B cell (primary cell): ENCODE results near the gene DNM1. TPM values are rescaled to one million over a fixed set of nuclear protein-coding genes. Genes with fewer than 3 reads are reported as not detected.
A peak's percentile ranks its signal among the peaks of the same experiment; 100 is the strongest.

Experiments used
- ATAC-seq: fragments of 200-7000 bp; cut with Tn5 transposase; one replicate; pipeline ENCODE4 v1.10.0; 2021; ENCODE audit warnings: low read depth, mild to moderate bottlenecking, moderate number of reproducible peaks, moderate library complexity
- CTCF ChIA-PET: fragments of 350-600 bp; sonication (Branson Sonifier 250); formaldehyde crosslinking; loops from one replicate; lab custom pipeline; 2021; ENCODE audit warnings: antibody characterized with exemption, inconsistent platforms; lab: Charles Lee
- POLR2A ChIA-PET: fragments of 350-600 bp; sonication (Branson Sonifier 250); formaldehyde crosslinking; loops from one replicate; lab custom pipeline; 2021; ENCODE audit warnings: antibody characterized with exemption; lab: Charles Lee
- DNase-seq: peaks from one replicate; pipeline ENCODE4 v3.0.0; 2013
- H2AFZ ChIP-seq: 2 replicates; pipeline ENCODE4 v1.6.1; 2012; ENCODE audit warnings: mild to moderate bottlenecking, low read depth, low read length; ENCODE audit not compliant: insufficient read depth, poor library complexity, severe bottlenecking
- H3K27ac ChIP-seq, 2 donors: 1 replicate in 1 of 2; 2 replicates in 1 of 2; pipeline ENCODE4 v1.5.1; 2012 to 2013; ENCODE audit warnings: low read length in 2 of 2, mild to moderate bottlenecking in 2 of 2, moderate library complexity in 1 of 2
- H3K27me3 ChIP-seq, 4 experiments: fragments of 200-600 bp in 1 of 4; sonication (generic) in 1 of 4; replicated peaks in 1 of 4; 1 replicate in 2 of 4; 2 replicates in 2 of 4; pipeline versions ENCODE4 v1.6.1 to v1.7.0; 2013 to 2016; ENCODE audit warnings: low read length in 3 of 4, mild to moderate bottlenecking in 2 of 4, mixed read lengths in 1 of 4, moderate library complexity in 1 of 4; ENCODE audit not compliant: insufficient read depth in 4 of 4, control insufficient read depth in 3 of 4; ENCODE audit errors: control extremely low read depth in 1 of 4
- H3K36me3 ChIP-seq, 2 experiments: replicated peaks in 1 of 2; 1 replicate in 1 of 2; 2 replicates in 1 of 2; pipeline versions ENCODE4 v1.6.1 to v1.7.1; 2013; ENCODE audit warnings: low read length in 1 of 2; ENCODE audit not compliant: insufficient read depth in 2 of 2, control insufficient read depth in 1 of 2; ENCODE audit errors: control extremely low read depth in 1 of 2, extremely low read depth in 1 of 2
- H3K4me1 ChIP-seq, 2 donors: fragments of 200-600 bp in 1 of 2; sonication (generic) in 1 of 2; 1 replicate in 1 of 2; 2 replicates in 1 of 2; pipeline versions ENCODE4 v1.5.1 to v1.6.1; 2013 to 2017; ENCODE audit warnings: low read length in 2 of 2; ENCODE audit not compliant: control insufficient read depth in 2 of 2, insufficient read depth in 2 of 2
- H3K4me2 ChIP-seq: replicated peaks from 2 replicates; pipeline ENCODE3; 2012; ENCODE audit warnings: mild to moderate bottlenecking, low read depth, low read length; ENCODE audit not compliant: poor library complexity, severe bottlenecking
- H3K4me3 ChIP-seq, 5 experiments: fragments of 200-600 bp in 1 of 5; sonication (generic) in 1 of 5; 1 replicate in 3 of 5; 2 replicates in 2 of 5; pipeline versions ENCODE4 v1.5.1 to v1.7.0; 2011 to 2016; ENCODE audit warnings: low read length in 4 of 5, mild to moderate bottlenecking in 4 of 5, low read depth in 2 of 5, control low read depth in 1 of 5, moderate library complexity in 1 of 5; ENCODE audit not compliant: insufficient read depth in 1 of 5; ENCODE audit errors: control extremely low read depth in 1 of 5, extremely low read depth in 1 of 5
- H3K79me2 ChIP-seq: fragments of 200-600 bp; sonication (generic); one replicate; pipeline ENCODE4 v1.6.0; 2016; ENCODE audit warnings: low read length; ENCODE audit not compliant: control insufficient read depth, insufficient read depth
- H3K9ac ChIP-seq: fragments of 200-600 bp; sonication (generic); 2 replicates; pipeline ENCODE4 v1.6.1; 2017; ENCODE audit warnings: mild to moderate bottlenecking, low read length, moderate library complexity
- H3K9me3 ChIP-seq, 3 donors: one replicate each; pipeline versions ENCODE4 v1.6.1 to v1.7.1; 2013; ENCODE audit warnings: low read length in 2 of 3; ENCODE audit not compliant: control insufficient read depth in 2 of 3, insufficient read depth in 1 of 3; ENCODE audit errors: control extremely low read depth in 1 of 3
- H4K20me1 ChIP-seq: 2 replicates; pipeline ENCODE4 v1.6.0; 2012; ENCODE audit warnings: mild to moderate bottlenecking, low read length; ENCODE audit not compliant: insufficient read depth, control insufficient read depth, poor library complexity, severe bottlenecking
- H3K27ac Mint-ChIP-seq: one replicate; pipeline ENCODE4 v1.8.0; 2021; ENCODE audit warnings: mixed read lengths
- H3K27me3 Mint-ChIP-seq: one replicate; pipeline ENCODE4 v1.8.0; 2021; ENCODE audit warnings: mixed read lengths
- H3K4me1 Mint-ChIP-seq: one replicate; pipeline ENCODE4 v1.8.0; 2021; ENCODE audit warnings: mixed read lengths
- H3K4me3 Mint-ChIP-seq: one replicate; pipeline ENCODE4 v1.8.0; 2021; ENCODE audit warnings: mixed read lengths
- H3K9me3 Mint-ChIP-seq: one replicate; pipeline ENCODE4 v1.8.0; 2022; ENCODE audit warnings: mixed read lengths; ENCODE audit not compliant: insufficient read depth
- CTCF ChIP-seq: fragments of 200-600 bp; IDR thresholded peaks from one replicate; pipeline ENCODE4 v1.8.0; 2022; ENCODE audit warnings: antibody characterized with exemption, mild to moderate bottlenecking
- EZH2 ChIP-seq: IDR thresholded peaks from 2 replicates; pipeline ENCODE4 v1.6.1; 2012; ENCODE audit warnings: borderline replicate concordance, low read depth, mild to moderate bottlenecking, moderate library complexity, low read length; ENCODE audit not compliant: insufficient read depth, poor library complexity, severe bottlenecking
- WGBS: methylation state at CpG from one replicate; pipeline ENCODE4 v1.1.5; 2013; ENCODE audit warnings: missing lambda C conversion rate; ENCODE audit not compliant: insufficient coverage; 5-methylcytosine and 5-hydroxymethylcytosine counted together
- intact Hi-C: fragments of 100-400 bp; cut with micrococcal nuclease; formaldehyde crosslinking; loops from one replicate; pipeline ENCODE4 v1.10.0; 2022
- polyA plus RNA-seq: library from polyadenylated mRNA; depleted of rRNA; stranded (reverse); fragments of >200 nt; gene quantifications from 2 replicates; pipeline ENCODE4 v1.2.3, GENCODE V29; 2012
- total RNA-seq, 2 donors: library from RNA; stranded (reverse); fragments of 120-200 nt in 1 of 2; gene quantifications; 1 replicate in 1 of 2; 2 replicates in 1 of 2; pipeline versions ENCODE4 v1.2.3 to v1.2.4, GENCODE V29; 2013 to 2022

DNM1 gene
- total and polyA plus RNA-seq, 2 donors (not counting 1 experiment from before 2014, with no cell fraction given) = 0.63 to 1.3 TPM

DNA sequence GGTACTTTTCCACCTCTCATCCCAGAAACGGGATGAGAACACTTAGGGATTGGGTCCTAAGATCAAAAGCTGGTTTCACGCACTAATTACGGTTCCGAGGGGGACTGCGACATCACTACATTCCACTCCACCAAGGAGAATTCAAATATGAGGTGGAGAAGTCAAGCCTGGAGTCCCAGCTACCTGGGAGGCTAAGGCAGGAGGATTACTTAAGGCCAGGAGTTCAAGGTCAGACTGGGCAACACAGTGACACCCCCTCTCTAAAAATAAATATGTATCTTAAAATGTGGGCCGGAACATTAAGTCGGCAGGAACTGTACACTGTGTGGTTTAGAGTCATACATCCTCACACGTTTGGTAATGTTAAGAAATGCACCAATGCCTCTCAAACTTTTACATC is 71.1 kb downstream of the DNM1 start:
- intact Hi-C loops = loop anchor here (2.0 to 10.0 kb wide), 2 partner anchors 97 to 819 kb away; partner anchors contain the start of genes LRSAM1, RPL12 and URM1
- H3K27ac Mint-ChIP-seq = no peak overlapping the region
- no peaks in the 10 kb centered on the region for H3K27me3 ChIP-seq
- peak overlapping the region; percentile 96 for H3K4me3 Mint-ChIP-seq
- 90% methylated on average over 2 of the region's 8 CpGs for WGBS
- no peak overlapping the region for H3K9ac ChIP-seq
- H3K36me3 ChIP-seq = peaks cover 0 to 12% of the 10 kb centered on the region in 2 experiments
- H3K9me3 ChIP-seq = no peaks in the 10 kb centered on the region
- no peaks in the 10 kb centered on the region for H3K27me3 Mint-ChIP-seq
- H4K20me1 ChIP-seq = no peaks in the 10 kb centered on the region
- DNase-seq = no peak
- no peak for ATAC-seq
- no peak overlapping the region for H3K4me2 ChIP-seq
- POLR2A ChIA-PET = no interaction called here
- no peak overlapping the region for H3K27ac ChIP-seq
- no peak overlapping the region for H2AFZ ChIP-seq
- H3K4me3 ChIP-seq = no peak overlapping the region
- H3K79me2 ChIP-seq = peaks cover 26% of the 10 kb centered on the region
- CTCF ChIA-PET = interaction anchor here (3.8 kb wide), 1 partner anchor 20 kb away, joined by 14 read pairs; no protein-coding TSS in a partner anchor
- H3K4me1 ChIP-seq = peaks cover 14 to 20% of the 10 kb centered on the region in 2 donors
- H3K4me1 Mint-ChIP-seq = peaks cover 23% of the 10 kb centered on the region
- no peaks in the 10 kb centered on the region for H3K9me3 Mint-ChIP-seq
- TF ChIP-seq EZH2 (no peak), CTCF (no peak)
